Cardiac septum (tissue), 1 donor: ENCODE measurements around the gene PYGB. TPM values are rescaled to one million over a fixed set of nuclear protein-coding genes. Genes with fewer than 3 reads are reported as not detected.

ENCODE experiments used
- DNase-seq: peaks from one replicate; pipeline ENCODE4 v3.0.0-alpha.2; 2020; ENCODE audit warnings: low spot score
- intact Hi-C: fragments of 100-400 bp; cut with DNase I; formaldehyde crosslinking; loops from one replicate; pipeline ENCODE4 v1.14.0; 2022
- long read RNA-seq: library from polyadenylated mRNA; unstranded; transcript quantifications from one replicate; pipeline ENCODE4 v2.0.0, GENCODE V29; 2021
- total RNA-seq: library from RNA; stranded (reverse); fragmentation: NEBNext Ultra II Directional; extraction: Animal tissue kit (Norgen Biotek cat#: 25700); gene quantifications from one replicate; pipeline ENCODE4 v1.2.1, GENCODE V29; 2021
- donor health status: DM: no; HTN: no; CAD: no.

PYGB gene
- total RNA-seq, result 386 TPM
- long read RNA-seq, full-length matches to known transcripts, result 561 of 973 reads
- long read RNA-seq, partial matches to known transcripts, result 250 of 973 reads
- long read RNA-seq, other reads (novel, unspliced or antisense), result 162 of 973 reads

DNA sequence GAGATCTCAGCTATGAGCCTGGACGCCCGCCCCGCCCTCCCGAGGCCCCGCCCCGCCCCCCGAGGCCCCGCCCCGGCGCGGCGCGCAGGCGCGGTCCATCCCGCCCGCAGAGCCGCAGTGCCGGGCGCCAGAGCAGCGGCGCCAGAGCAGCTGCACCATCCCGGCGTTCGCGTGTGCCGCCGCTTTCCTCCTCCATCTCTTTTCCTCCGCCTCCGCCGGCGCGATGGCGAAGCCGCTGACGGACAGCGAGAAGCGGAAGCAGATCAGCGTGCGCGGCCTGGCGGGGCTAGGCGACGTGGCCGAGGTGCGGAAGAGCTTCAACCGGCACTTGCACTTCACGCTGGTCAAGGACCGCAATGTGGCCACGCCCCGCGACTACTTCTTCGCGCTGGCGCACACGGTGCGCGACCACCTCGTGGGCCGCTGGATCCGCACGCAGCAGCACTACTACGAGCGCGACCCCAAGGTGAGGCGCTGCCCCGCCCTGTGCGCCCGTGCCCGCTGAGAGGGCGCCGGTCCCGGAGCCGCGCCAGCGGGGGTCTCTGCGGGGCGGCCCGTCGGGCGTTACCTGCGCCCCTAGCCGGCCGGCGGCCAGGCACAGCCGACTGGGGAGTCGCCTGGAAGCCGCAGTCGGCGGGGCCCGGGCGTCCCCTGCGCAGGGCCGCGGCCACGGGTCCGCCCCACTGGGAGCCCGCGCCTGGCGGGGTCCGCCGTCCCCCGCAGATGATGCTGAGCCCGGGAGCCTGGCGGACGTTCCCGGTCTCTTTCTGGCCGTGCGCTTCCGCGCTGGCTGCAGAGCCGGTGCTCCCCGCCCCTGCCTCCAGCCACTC, at the start of gene PYGB:
Gene PYGB, plus strand, starts transcription at position 130 of the 830 bp plus-strand sequence. Its CDS starts 94 bp downstream, at position 224.
- intact Hi-C loops, result loop anchor here (1.0 to 10.0 kb wide), 5 partner anchors 21 to 253 kb away; partner anchors contain the start of genes ABHD12 and ACSS1
- DNase-seq, result peak; percentile 91

DNA sequence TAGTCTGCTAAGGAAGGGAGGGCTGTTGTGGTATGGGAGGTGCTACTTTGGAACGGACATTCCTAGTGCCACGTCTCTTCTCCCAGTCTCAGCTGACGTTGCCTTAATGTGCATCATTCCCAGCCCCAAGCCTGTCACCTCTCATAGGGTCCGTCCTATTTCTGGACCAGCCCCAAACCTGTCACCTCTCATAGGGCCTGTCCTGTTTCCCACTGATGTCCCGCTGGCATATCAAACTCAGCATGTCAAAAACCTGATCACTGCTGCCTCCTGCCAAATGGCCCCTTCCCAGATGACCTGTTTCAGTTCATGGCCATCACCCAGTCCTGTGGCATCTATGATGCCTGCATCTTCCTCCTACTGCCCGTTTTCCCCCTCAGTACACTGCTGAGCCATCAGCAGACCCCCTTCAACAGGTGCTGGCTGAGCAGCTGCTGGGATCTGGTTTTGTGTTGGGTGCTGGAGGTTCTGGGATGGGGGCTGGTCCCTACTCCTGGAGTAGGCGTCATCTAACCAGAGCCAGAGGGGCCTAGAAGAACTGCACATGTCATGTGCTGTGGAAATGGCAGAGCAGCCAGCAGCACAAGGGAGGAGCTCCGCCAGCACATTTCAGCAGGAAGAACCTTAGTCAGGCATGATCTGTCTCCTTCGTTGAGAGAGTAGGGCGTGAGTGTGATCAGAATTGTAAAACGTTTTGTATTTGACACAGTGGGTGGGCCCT, 49.1 kb upstream of the PYGB start:
- no peak for DNase-seq
- intact Hi-C loops, result loop anchor here (5.0 to 10.0 kb wide), 2 partner anchors 144 to 193 kb away; partner anchors contain the start of genes ABHD12 and ACSS1

DNA sequence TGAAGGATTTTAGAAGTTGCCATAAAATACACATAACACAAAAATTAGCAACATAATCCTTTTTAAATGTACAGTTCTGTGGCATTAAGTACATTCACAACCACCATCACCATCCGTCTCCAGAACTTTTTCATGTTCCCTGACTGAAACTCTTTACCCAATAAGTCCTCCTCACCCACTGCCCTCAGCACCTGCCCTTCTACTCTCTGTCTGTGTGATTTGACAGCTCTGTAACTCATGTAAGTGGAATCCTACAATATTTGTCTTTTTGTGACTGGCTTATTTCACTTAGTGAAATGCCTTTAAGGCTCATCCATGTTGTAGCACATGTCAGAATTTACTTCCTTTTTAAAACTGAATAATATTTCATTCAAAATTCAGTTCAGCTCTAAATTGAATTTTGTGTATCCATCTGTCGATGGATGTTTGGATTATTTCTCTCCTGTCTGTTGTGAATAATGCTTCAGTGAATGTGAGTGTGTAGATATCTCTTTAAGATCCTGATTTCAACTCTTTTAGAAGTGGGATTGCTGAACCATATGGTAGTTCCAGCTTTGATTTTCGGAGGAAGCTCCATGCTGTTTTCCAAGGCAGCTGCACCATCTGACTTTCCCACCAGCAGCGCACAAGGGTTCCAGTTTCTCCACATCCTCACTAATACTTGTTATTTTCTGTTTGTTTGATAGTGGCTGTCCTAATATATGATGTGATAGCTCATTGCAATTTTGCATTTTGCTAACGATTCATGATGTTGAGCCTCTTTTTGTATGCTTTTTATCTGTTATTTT, 48.2 kb upstream of the PYGB start:
- DNase-seq, result no peak

DNA sequence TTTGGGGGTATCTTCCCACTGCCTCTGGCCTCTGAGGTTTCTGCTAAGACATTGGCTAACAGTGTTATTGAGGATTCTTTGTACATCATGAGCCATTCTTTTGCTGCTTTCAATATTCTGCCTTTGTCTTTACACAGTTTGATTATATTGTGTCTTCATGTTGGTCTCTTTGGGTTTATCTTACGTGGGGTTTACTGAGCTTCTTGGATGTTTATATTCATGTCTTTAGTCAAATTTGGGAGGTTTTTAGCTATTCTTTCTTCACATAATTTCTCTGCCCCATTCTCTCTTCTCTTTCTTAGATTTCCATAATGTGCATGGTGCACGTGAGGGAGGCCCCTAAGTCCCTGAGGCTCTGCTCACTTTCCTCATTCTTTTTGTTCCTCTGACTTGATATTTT, 44.8 kb upstream of the PYGB start:
- intact Hi-C loops, result no loop called here

More for the DNA sequence above, 48.2 kb upstream of the PYGB start:
- intact Hi-C loops, result loop anchor here (2.0 to 10.0 kb wide), 3 partner anchors 27 to 193 kb away; partner anchors contain the start of genes ABHD12 and ACSS1

DNA sequence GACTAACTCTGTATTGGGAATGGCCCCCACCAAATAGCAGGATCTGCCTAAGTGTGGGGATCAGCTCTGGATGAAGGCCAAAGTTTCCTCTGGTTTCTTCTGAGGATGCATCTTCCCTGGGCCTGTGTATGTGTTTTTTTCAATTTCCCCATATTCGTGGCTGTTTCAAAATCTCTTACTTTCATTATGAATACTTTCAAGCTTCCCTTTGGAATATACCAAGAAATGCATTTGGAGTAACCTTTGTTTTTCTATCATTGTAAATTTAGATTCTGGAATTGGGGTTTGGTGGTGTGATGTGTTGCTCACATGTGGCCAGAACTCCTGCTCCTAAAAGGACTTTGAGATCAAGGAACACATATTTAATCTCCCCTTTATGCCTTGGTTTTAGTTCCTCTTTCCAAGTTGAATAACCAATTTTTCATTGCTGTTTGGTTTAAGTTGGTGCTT, 44.0 kb upstream of the PYGB start:
- no peak for DNase-seq
- intact Hi-C loops, result no loop called here

More for the DNA sequence above, 44.8 kb upstream of the PYGB start:
- DNase-seq, result no peak

DNA sequence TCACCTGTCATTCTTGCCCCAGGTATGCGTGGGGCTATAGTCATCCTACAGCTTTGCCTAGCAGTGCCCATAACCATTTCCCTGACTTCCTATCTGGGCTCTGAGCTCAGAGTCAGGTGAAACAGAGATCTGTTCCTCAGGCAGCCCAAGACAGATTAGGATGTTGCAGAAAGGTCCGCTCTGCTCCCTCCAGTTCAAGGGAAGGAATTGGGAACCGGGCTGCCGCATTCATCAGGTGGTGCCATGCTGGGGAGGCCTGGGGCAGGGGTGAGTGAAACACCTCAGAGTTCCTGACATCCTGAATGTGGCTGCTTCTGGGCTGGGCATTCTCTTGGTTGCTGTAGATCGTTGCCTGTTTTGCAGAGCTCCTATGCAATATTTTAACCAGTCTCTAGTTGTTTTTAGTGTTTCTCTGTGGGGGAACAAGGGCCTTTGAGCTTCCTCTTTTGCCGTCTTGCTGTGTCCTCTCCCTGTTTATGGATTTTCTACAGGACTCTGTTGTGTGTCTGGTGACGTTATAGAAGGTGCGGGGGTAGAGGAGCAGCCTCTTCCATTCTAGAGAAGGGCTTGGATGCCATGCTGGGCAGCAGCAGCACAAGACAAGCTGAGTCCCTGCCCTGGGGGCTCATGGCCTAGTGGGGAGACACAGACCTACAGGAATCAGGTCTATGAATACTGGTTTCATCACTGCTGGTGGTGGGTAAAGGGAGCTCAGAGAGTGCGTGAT, 43.2 kb upstream of the PYGB start:
- DNase-seq, result no peak
- intact Hi-C loops, result no loop called here

DNA sequence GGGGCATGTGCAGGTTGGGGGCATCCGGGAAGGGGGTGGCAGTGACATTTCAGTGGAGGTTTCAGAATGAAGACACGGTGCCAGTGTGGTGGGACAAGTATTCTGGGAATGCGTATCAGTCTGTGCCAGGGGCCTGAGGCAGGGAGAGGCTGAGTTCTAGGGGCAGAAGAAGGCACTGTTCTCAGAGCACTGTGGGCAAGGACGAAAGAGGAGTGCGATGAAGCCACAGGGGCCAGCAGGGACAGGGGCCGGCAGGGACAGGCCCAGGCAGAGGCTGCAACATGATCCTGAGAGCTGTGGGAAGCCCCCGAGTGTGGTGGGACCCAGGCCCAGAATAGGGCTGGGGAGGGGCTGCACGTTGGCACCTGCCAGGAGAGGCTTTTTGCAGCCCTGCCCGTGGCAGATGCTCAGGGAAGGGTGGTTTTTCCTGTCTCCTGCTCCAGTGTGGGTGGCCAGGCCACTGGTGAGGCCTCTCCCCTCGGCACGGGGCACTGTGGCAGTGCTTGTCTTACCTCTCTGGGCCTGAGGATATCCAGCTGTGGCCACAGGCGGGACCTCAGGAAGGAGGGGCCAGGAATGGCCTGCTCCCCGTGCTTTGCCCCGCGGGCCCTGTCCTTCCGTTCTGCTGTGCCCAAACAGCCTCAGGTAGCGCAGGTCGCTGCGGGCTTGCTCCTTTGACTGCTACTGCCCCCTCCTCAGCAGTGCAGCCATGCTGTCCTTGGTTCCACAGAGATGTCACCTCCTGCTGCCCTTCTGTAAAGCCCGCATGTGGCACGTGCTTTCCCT, 42.4 kb upstream of the PYGB start:
- DNase-seq, result no peak
- intact Hi-C loops, result no loop called here

DNA sequence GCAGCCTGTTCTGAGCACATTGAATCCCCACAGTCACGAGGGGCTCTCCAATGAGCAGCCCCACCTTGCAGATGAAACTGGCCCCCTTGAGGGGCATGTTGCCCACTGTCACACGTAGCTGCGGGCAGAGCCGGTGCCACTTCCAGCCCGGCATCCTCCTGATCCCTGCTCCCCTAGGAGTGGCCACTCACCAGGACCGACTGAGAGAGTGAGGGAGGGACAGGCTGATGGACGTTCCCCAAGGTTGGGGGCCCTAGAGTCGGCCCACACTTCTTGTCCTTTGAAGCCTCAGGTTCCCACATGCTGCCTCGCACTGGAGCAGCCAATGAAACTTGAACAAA, 41.9 kb upstream of the PYGB start:
- intact Hi-C loops, result no loop called here
- DNase-seq, result no peak

DNA sequence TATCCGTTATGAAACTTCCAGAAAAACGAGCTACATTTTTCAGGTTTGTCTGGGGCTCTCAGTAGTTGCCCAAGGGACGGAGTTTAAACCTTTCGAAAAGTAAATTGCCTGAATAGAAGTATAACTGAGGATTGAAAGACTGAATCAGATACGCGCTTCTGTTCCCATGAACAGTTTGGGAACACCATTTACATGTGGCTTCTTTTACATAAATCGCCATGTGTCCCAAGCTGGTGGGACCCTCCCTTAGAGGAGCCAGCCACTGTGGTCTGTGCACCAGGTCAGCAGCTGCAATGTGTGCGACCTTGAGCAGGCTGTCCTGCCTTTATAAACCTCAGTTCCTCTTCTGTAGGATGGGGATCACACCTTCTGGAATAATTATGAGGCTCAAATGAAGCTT, 41.3 kb upstream of the PYGB start:
- DNase-seq, result no peak
- intact Hi-C loops, result no loop called here

DNA sequence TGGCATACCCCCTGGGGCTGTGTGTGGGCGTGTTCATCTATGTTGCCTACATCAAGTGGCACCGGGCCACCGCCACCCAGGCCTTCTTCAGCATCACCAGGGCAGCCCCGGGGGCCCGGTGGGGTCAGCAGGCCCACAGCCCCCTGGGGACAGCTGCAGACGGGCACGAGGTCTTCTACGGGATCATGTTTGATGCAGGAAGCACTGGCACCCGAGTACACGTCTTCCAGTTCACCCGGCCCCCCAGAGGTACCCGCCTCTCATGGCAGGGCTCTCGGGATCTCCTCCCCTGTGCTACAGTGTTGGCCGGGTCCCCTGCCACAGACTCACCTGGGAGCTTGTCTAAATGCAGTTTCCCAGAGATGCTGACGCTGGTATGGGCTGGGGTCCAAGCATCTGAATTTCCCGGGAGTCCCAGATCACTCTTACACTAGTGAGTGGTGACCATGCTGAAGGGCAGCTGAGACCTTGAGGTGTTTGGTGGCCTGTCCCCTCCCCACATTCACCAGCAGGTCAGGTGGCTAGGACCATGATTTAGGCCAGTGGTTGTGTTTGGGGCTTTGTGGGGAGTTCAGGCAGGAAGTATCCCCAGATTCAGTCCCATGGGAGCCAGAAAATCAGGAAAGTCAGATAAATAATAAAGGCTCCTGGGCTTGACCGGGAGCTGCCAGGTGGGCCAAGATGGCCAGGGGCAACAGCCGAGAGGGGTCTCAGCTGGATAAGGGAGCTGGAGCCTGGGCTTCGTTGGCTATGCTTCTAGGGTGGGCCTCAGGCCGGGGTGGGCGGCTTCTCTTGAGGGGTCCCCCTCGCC, 40.5 kb upstream of the PYGB start:
- DNase-seq, result no peak
- intact Hi-C loops, result no loop called here

DNA sequence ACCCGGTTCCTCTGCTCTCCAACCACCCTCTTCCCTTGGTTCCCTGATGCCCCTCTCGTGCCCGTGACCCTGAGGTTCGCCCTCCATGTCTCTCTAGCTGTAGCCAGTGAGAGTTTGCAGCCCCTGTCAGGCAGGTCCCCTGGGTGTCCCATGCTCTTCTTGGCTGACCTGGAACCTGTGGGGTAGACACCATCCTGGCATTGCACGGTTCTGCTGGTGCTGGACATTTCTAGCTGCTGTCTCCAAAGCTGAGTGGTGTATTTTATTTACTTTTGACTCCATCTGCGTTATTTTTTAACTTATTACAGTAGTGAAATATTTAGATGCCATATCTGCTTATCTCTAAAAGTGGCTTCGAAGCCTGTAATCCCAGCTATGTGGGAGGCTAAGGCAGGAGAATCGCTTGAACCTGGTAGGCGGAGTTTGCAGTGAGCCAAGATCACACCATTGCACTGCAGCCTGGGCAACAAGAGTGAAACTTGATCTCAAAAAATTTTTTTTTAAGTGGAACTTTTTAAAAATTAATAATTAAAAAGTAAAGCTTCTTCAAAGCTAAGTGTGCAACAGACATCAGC, 39.8 kb upstream of the PYGB start:
- intact Hi-C loops, result no loop called here
- DNase-seq, result no peak

DNA sequence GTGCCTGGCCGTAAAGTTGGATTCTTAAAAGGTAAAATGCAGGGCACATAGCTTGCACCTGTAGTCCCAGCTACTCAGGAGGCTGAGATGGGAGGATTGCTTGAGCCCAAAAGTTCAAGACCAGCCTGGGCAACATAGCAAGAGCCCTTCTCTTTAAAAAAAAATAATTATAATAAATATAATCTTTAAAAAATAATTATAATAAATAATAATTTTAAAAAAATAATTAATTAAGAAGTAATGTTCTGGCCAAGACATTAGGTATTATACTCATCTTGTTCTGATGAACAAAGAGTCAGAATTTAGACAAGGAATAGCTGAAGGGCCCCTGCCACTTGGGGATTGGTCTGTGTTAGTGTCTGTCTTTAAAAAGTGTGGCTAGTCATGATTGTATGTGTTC, 38.5 kb upstream of the PYGB start:
- no peak for DNase-seq

DNA sequence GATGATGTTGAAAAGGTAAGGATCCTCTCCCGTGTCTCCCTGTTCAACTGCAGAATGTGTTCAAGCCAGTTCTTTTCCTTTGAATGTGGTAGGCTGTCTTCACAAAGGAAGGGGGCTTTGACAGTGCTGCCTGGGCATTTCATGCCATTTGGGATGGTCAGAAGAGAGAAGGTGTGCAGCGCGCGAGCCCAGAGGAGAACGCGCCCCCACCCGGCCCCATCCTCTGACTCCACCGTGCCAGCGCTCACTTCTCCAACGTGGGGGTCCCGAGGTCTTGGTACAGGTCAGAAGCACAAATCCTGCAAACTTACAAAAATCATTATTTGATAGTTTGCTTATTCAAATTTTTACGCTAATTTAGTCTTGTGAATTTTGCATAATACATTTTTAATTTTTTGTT, 38.0 kb upstream of the PYGB start:
- DNase-seq, result no peak
- intact Hi-C loops, result no loop called here

More for the DNA sequence above, 38.5 kb upstream of the PYGB start:
- intact Hi-C loops, result no loop called here

DNA sequence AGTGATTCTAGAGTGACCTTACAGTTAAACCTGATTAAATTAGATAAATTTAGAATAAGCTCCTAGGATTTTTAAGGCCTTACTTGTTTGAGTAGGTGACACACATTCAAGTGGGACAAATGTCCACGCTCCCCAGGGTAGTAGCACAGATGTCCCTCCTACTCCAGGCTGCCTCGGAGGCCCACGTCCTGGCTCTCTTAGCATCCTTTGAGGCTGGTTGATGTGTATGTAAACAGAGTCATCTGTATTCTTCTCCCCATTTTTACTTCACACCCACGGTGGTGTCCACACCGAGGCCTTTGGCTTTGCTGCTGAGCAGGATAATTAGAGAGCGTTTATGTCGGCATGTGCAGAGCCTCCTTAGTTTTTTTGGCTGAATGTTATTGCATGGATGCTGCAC, 36.6 kb upstream of the PYGB start:
- DNase-seq, result peak; percentile 24
- intact Hi-C loops, result no loop called here

DNA sequence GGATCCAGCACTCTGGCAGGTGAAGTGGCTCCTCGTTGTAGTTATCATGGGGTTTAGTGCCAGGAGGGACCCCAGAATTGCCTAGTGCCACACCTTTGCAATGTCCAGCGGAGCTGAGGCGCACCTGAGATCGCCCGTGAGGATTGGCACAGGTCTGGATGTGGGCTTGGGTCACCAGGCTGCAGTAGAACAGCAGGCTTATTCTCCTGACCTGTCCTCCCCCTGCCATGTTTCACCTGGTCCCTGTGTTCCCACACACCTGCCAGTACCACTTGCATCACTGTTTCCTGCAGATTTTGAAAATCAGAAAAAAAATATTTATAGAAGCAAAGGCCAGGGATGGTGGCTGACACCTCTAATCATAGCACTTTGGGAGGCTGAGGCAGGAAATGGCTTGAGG, 35.6 kb upstream of the PYGB start:
- no peak for DNase-seq
- intact Hi-C loops, result no loop called here

DNA sequence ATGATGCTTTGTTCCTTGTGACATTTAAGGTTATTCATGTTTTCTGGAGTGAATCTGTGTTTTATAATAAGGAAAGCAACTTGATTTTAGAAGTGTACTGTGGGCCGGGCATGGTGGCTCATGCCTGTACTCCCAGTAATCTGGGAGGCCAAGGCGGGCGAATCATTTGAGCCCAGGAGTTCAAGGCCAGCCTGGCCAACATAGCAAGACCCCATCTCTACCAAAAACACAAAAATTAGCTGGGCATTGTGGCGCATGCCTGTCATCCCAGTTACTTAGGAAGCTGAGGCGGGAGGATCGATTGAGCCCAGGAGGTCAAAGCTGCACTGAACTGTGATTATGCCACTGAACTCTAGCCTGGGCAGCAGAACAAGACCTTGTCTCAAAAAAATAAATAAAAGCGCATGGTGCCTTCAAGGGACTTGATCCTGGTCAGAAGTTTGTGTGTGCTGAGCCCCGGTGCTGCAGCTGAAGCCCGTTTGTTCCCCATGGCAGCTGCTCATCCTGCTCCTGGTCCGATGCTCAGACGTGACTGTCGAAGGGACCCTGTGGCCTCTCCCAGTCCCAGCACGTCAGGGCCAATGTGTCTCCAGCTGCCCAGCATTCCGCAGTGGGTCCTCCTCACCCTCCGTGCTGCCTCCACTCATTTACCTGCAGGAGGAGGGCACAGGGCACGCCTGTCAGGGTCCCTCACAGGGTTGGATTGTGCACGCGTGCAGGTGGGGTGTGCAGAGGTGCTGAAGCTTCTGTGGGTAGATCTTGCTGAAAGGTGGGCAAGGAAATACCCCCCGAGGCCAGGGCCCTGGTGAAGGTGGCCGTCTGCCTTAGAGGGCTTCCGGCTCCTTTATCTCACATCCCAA, 34.1 kb upstream of the PYGB start:
- intact Hi-C loops, result no loop called here
- no peak for DNase-seq
